ENCODE measurements around the gene DLAT.

DNA sequence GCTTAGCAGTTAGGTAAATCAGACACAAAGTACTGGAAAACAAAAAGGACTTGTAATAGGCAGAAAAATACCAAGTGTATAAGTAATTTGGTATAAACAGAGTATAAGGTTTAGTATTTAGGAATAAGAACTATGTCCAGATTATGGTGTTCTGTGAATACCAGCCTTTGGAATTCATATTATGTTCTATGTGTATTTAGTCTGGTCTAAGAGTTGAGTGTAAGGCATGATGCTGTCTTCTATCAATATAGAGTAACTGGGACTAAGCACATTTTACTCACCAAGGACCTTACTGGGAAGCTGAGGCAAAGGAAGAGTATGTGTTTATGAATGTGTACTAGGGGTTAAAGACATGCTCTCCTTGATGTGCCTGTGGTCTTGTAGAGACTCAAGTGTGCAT lies 71.0 kb downstream of the DLAT start:
- no peak for TF ChIP-seq POLR2A (IDR thresholded peaks at IDR 0.05; ENCODE audit: low read depth)
- TF ChIP-seq, protein P1, sequence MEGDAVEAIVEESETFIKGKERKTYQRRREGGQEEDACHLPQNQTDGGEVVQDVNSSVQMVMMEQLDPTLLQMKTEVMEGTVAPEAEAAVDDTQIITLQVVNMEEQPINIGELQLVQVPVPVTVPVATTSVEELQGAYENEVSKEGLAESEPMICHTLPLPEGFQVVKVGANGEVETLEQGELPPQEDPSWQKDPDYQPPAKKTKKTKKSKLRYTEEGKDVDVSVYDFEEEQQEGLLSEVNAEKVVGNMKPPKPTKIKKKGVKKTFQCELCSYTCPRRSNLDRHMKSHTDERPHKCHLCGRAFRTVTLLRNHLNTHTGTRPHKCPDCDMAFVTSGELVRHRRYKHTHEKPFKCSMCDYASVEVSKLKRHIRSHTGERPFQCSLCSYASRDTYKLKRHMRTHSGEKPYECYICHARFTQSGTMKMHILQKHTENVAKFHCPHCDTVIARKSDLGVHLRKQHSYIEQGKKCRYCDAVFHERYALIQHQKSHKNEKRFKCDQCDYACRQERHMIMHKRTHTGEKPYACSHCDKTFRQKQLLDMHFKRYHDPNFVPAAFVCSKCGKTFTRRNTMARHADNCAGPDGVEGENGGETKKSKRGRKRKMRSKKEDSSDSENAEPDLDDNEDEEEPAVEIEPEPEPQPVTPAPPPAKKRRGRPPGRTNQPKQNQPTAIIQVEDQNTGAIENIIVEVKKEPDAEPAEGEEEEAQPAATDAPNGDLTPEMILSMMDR (IDR thresholded peaks at IDR 0.05) = no peak
- no peak for TF ChIP-seq EP300 (IDR thresholded peaks at IDR 0.05)

Data from esophagus muscularis mucosa (tissue), 4 donors.